Measurements from ENCODE around the gene ANKRD44.
A peak's percentile ranks its signal among the peaks of the same experiment; 100 is the strongest.
"Not testable (repeated sequence)": the region's sequence is repeated elsewhere in the genome, so short reads cannot be mapped to it uniquely, and the experiment has no call there.

Gene ANKRD44

DNA sequence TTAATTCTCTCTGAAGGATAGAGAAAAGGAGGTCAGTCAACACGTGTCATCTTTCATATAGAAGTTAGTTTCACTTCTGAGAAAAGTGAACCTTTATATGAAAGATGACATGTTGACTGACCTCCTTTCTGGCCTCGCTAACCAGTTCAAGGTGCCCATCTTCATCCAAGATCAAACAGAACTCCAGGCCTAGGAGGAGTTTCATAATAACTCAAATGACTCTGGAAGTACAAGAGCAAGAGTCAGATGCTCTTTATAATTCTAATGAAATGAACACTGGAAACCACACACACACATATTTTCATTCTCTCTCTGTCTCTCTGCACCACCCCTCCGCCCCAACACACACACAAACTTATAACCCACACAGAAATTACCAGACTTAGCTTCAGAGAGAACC is 16.3 kb downstream of the ANKRD44 start:
- peak overlapping the region in 1 of 2 donors; percentile 3 for H3K27ac ChIP-seq
- H3K4me3 ChIP-seq, result peak overlapping the region; percentile 11
- DNase-seq (ENCODE audit: low spot score), result no peak
- TF ChIP-seq, protein P1, sequence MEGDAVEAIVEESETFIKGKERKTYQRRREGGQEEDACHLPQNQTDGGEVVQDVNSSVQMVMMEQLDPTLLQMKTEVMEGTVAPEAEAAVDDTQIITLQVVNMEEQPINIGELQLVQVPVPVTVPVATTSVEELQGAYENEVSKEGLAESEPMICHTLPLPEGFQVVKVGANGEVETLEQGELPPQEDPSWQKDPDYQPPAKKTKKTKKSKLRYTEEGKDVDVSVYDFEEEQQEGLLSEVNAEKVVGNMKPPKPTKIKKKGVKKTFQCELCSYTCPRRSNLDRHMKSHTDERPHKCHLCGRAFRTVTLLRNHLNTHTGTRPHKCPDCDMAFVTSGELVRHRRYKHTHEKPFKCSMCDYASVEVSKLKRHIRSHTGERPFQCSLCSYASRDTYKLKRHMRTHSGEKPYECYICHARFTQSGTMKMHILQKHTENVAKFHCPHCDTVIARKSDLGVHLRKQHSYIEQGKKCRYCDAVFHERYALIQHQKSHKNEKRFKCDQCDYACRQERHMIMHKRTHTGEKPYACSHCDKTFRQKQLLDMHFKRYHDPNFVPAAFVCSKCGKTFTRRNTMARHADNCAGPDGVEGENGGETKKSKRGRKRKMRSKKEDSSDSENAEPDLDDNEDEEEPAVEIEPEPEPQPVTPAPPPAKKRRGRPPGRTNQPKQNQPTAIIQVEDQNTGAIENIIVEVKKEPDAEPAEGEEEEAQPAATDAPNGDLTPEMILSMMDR (IDR thresholded peaks at IDR 0.05), result no peak

DNA sequence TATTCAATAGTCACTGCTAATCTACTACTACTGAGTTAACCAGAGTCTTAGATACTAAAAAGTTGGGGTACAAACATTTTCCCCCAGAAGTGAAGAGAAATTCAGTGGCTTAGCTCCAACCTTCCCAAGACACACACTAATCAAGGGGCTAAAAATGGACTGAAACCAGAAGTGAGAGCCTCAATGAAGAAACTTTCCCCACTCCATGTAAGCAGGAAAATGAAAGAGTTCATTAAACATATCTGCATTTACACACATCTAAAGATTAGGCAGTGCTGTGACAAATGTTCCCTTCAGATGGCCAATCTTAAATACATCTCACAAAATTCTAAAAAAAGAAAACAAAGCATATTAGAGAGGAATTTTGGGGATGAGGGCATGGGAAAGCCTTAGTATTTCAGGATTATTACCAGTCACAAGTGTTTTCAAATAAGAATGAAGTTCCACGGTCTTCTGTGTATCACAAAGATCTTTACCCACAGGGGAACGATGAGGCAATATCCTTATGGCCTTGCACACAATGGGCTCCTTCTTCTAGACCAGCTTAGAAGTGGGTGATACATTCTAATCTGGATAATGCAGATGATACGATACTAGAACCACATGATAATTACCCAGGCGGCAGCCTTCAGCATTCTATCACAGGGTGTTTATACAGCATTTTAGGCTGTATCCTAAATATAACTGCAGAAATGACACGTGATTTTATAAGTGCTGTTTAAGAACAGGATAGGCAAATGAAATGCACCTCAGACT is 17.1 kb downstream of the ANKRD44 start:
- TF ChIP-seq, protein P1 (IDR thresholded peaks at IDR 0.05), result no peak
- H3K4me3 ChIP-seq, result peak overlapping the region; percentile 50
- DNase-seq (ENCODE audit: low spot score), result no peak
- H3K27ac ChIP-seq, result peak overlapping the region; percentile 2 to 72

DNA sequence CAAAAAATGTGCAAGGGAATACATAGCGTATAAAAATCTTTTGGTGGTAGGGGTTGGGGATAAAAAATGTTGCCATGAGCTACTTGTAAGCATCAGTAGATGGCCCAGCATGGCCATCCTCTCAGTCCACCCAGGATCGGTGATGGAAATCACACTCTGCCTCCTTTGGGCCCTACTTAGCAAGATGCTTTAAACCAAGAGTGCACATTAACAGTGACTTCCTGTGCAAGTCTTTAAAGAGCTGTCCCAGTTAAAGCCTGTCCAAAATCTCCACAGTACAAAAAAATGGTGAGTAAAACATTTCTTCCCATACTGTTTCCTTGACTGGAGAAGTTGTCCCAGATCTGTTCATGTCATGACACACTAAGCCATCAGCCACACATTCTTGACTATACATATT is 18.0 kb downstream of the ANKRD44 start:
- DNase-seq (ENCODE audit: low spot score), result no peak
- H3K27ac ChIP-seq, result peak overlapping the region; percentile 2 to 72
- no peak overlapping the region for H3K4me3 ChIP-seq
- TF ChIP-seq, protein P1 (IDR thresholded peaks at IDR 0.05), result no peak

DNA sequence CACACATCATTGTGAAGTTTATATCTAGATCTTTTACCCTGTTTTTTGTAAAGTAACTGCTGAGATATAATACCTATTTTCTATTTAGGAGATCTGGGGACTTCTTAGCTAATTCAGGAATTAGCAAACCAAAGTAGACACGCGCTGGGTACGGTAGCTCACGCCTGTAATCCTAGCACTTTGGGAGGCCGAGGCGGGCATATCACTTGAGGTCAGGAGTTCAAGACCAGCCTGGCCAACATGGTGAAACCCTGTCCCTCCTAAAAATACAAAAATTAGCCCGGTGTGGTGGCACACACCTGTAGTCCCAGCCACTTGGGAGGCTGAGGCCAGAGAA is 23.0 kb downstream of the ANKRD44 start:
- H3K4me3 ChIP-seq, result peak overlapping the region; percentile 7
- not testable (repeated sequence) for DNase-seq (ENCODE audit: low spot score)
- peak overlapping the region; percentile 40 to 57 for H3K27ac ChIP-seq

DNA sequence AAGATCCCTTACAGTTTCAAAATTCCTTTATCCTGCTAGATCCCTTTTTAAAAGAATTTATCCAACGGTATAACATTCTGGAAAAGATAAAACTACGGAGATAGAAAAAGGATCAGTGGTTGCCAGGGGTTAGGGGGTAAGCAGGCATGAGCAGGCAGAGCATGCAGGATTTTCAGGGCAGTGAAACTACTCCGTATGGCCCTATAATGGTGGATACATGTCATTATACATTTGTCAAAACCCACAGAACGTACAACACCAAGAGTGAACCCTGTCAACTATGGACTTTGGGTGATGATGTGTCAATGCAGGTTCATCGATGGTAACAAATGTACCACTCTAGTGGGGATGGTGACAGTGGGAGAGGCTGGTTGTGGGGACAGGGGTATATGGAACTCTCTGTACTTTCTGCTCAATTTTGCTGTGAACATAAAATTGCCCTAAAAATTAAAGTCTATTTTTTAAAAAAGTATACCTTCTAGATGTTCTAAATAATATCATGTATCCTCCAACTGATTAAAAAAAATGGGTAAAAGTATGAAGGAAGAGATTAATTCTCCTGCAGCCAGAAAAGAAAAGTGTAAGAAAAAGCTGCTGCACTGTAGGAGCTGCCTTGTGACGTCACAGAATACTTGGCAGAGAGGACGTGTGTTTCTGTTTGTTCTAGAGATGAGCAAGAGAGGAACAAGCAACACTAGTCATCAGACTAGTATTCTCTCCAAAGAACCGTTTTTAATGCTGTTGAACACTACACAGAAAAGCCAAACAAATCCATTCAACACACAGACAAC is 23.6 kb downstream of the ANKRD44 start:
- TF ChIP-seq, protein P1 (IDR thresholded peaks at IDR 0.05), result no peak
- H3K27ac ChIP-seq, result peak overlapping the region; percentile 40 to 57
- DNase-seq (ENCODE audit: low spot score), result no peak
- H3K4me3 ChIP-seq, result peak overlapping the region; percentile 19

DNA sequence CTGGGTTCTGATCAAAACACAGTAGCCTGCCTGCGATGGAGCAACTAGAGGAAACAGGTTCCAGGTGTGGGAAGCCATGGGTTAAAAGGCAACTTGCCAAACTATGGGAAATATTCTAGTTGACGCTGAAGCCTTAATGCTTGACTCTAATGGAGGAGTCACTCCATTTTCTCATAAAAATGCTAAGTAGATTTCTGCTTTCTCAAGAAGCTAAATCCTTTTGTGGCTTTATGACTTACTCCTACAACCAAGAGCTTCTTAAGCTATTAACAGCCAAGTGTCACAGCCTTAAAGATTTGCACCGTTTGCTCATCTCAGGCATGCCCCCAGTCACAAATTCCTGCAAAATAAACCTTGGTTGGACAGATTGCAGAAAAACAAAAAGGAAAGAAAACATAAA is 25.2 kb downstream of the ANKRD44 start:
- TF ChIP-seq, protein P1 (IDR thresholded peaks at IDR 0.05), result no peak
- Histone ChIP-seq H3K27ac (no peak overlapping the region), H3K4me3 (no peak overlapping the region)
- no peak for DNase-seq (ENCODE audit: low spot score)

DNA sequence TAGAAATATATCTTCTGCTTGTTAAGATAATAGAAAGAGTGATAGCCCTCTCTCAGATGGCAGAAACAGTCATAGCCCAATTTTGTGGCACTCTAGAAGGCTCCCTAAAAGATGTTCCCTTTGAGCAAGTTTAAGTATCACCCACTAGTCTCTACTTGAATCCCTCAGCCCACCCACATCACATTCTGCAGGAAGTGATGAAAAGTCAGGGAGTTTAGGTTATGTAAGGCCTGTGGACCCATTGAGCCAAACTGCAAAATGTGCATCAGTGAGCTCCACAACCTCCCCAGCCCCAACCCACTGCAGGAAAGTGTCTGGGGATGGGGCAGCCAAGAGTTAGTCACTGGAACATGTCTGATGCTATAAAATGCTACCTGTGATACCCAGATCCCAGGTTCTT is 25.6 kb downstream of the ANKRD44 start:
- no peak overlapping the region for H3K4me3 ChIP-seq
- TF ChIP-seq, protein P1 (IDR thresholded peaks at IDR 0.05), result no peak
- DNase-seq (ENCODE audit: low spot score), result no peak
- H3K27ac ChIP-seq, result no peak overlapping the region

All from coronary artery (tissue), 2 donors.